NCI-H2171 treated with DMSO at 0.1 percent for 48 hours (cell line): Measurements from ENCODE around the gene TXNRD2.
A peak's percentile ranks its signal among the peaks of the same experiment; 100 is the strongest.
"Not testable (repeated sequence)": the region's sequence is repeated elsewhere in the genome, so short reads cannot be mapped to it uniquely, and the experiment has no call there.

ENCODE experiments used
- DNase-seq: peaks from one replicate; lab custom pipeline; 2025; lab: John Stamatoyannopoulos, UW

TXNRD2 gene

GRCh38 chr22:19923914-19924513, 17.6 kb downstream of the TXNRD2 start:
- DNase-seq = no peak

DNA sequence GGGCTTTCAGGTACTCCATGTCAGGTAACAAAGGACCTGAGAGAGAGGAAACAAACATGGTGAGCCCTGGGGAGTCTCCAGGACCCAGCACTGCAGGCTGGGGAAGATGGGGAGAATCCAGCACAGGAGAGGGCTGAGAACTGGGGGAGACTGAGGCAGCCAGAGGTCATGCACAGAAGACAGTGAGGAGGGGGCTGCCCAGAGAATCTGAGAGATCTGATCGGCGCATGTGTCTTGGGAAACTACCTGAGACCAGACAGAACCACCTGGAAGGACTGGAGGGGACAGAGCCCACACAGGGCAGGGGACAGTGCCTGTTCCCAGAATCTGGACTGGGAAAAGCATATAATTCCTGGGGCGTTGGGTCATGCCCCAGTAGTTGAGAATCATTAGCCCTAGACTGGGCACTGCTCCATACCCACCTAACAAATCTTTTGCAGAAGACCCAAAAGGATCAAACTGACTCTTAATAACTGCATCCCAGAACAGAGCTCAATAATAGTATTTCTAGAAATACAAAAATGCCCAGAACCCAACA, 20.0 kb downstream of the TXNRD2 start:
- no peak for DNase-seq

DNA sequence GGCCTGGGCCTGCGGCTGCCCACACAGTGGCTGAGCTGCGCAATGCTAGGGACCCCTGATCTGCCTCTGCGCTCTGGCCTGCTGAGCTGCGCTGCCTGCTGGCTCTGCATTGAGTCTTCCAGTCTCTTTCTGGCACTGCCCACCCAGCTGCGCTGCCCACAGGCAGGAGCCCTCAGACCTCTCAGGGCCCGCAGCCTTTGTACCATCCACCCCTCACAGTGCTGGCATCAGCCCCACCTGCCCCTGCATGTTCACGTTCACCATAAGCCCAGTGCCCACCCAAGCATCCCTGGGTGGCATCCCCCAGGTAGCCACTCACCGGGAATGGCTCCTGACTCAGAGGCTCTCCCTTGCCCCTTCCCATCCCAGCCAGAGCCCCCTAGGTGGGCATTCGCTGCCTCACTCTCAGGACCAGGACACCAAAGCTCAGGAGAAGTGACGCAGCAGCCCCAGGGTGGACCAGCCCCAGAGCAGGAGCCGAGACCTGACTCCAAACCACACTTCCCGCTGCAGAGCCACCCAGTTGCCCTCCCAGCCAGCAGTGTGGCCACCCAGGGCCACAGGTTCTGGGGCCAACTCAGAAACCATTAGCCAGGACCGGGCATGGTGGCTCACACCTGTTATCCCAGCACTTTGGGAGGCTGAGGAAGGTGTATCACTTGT, 21.8 kb downstream of the TXNRD2 start:
- no peak for DNase-seq

DNA sequence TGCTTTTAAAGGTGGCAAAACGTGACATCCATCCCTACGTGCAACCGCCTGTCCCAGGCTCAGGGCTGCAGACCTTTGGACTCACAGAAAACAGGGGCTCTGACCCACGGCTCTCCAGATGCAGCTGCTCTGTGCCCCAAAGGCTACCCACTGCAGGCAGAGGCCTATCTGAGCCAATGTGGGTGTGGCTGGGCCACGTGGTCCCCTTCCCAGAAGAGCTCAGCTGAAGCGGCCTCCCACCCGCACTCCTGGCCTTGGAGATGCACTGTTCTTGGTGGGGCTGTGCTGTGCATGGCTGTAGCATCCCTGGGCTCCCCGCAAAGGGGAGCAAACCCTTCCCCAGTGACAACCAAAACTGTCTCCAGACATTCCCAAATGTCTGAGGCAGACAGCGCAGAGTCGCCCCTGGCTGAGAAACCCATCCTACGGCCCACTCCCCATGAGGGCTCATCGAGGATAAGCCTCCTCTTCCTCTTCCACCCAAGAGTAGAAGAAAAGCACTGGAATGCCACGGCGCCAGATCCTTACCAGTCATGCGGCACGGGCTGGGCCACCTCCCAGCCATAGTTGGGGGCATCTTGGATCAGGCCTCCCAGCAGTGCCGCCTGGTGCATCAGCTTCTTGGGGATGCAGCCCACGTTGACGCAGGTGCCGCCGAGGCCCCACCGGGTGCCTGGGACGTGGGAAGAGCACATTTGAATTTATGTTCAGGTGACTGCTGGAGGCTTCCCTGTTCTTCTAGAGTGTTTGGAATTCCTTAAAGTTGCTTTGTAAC, 23.1 kb downstream of the TXNRD2 start:
- no peak for DNase-seq

GRCh38 chr22:19917389-19918138, 24.1 kb downstream of the TXNRD2 start:
- DNase-seq = no peak

DNA sequence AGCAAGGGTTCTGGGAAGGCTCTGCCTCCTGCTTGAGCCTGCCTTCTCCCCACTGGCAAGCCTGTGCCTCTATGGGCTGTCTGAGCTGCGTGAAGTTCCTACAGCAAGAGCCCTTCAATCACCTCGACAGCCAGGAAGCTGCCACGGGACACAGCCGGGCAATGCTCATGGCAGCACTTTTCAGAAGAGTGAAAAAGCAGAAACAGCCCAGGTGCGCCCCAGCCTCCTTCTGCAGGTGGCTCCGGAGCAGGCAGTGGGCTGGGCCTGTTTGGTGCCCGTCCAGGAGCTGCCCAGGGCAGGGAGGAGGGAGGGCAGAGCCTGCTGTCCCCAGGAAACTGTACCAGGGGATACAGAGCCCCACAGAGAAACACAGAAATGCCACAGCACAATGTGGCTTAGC, 24.7 kb downstream of the TXNRD2 start:
- DNase-seq = no peak

GRCh38 chr22:19916006-19916405, 25.6 kb downstream of the TXNRD2 start:
- DNase-seq = no peak

GRCh38 chr22:19915287-19915954, 26.2 kb downstream of the TXNRD2 start:
- no peak for DNase-seq

- DNase-seq = no peak
Observed at GRCh38 chr22:19914201-19914943, 27.2 kb downstream of the TXNRD2 start.

- no peak for DNase-seq
Observed at GRCh38 chr22:19913337-19913936, 28.2 kb downstream of the TXNRD2 start.

- DNase-seq = no peak
Observed at GRCh38 chr22:19912271-19912999, 29.2 kb downstream of the TXNRD2 start.

DNA sequence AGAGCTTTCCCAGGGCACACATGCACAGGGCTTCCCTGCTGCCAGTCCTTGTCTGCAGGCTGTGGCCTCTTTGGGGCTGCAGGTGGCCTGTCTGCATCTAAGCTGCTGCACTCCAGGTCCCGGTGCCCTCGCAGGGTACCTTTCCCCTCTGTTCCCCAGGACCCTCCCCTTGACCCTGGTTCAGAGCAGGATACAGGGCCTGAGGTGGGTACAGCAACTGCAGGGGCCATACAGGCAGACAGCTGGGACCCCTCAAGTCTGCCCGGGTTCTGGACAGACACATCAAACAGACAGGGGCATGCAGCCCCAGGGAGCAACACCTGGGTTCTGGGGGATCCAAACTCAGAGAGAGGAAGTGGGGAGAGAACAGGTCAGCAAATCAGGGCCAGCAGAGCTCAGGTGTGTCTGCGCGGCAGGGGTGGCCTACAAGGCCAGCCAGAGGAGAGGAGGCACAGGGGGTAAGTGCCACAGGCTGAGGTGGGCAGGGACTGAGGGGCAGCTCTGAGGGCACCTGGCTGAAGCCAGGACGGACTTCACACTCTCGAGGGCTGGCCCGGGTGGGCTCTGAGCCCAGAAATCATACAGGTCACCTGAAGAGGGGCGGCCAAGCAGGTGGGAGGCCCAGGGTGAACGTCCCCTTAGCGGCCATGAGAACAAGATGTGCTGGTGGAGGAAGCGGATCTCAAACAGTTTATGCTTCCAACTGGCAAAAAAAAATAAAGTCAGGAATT, 29.9 kb downstream of the TXNRD2 start:
- DNase-seq = no peak

- no peak for DNase-seq
Observed at GRCh38 chr22:19910180-19910744, 31.4 kb downstream of the TXNRD2 start.

DNA sequence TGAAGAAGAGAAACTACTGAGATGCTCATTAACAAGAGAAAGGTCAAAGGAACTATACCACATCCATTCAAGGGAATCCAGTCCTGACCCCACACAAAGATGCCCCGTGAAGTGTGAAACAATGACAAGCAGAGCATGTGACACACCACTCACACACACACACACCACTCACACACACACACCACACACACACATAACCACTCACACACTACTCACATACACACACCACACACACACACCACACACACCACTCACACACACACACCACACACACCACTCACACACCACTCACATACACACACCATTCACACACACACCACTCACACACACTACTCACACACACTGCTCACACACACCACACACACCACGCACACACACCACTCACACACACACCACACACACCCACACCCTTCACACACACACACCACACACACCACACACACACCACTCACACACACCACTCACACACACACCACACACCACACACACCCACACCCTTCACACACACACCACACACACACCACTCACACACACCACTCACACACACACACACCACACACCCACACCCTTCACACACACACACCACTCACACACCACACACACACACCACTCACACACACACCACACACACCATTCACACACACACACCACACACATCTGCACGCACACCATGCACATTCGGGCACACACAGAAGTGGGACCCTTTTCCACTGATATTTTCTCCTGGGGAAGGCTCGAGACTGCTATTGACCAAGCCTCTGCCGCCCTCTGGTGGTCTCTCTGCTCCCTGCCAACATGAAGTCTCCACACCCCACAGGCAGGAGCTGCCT, 32.1 kb downstream of the TXNRD2 start:
- DNase-seq = peak; percentile 81

DNA sequence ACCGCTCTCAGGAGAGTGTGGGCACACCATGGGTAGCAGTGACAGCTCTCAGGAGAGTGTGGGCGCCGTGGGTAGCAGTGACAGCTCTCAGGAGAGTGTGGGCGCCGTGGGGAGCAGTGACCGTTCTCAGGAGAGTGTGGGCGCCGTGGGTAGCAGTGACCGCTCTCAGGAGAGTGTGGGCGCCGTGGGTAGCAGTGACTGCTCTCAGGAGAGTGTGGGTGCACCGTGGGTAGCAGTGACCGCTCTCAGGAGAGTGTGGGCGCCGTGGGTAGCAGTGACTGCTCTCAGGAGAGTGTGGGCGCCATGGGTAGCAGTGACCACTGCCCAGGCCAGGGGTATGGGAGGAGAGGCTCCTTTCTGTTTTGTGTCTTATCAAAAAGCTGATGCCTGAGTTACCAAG, 33.7 kb downstream of the TXNRD2 start:
- not testable (repeated sequence) for DNase-seq

- not testable (repeated sequence) for DNase-seq
Observed at GRCh38 chr22:19906864-19907263, 34.8 kb downstream of the TXNRD2 start.

DNA sequence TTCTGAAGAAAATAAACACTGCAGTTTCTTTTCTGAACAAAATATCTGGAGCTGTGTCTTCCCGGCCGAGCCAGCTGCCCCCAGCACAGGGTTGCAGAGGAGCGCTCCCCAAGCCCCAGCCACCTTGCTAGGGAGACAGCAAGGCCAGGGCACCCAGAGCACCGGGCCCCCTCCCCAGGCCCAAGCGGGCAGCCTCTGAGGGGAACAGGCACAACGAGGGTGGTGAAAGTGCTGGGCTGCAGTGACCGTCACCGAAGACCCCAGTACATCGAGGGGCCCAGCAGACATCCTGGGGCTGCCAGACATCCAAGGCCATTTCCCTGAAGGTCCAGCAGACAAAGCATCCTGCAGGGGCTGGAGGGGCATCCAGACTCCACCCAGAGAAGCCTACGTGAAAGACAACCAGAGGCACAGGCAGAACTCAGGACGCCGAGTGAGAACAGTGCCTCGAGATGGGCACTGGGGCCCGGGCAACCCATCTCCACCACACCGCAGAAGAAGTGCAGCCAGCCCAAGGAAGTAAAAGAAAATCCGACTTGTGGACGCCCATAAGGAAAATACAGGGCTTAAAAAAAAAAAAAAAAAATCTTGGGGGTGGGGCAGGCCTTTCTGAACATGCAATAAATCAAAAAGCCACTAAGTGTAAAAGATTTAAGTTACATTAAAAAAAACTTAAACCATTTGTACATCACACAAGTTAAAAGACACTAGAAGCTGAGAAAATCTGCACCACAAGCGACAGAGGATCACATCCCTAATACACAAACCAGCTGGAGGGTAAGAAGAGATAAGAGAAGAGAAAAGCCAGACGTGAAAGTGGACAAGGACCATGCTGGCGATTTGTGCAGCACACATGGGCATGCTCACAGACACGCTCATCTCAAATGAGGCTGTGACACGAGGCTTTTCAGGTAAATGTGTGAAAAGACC, 36.0 kb downstream of the TXNRD2 start:
- DNase-seq = no peak
